ENCODE results near the gene INPP5A.
"Not testable (repeated sequence)": the region's sequence is repeated elsewhere in the genome, so short reads cannot be mapped to it uniquely, and the experiment has no call there.

Gene INPP5A

DNA sequence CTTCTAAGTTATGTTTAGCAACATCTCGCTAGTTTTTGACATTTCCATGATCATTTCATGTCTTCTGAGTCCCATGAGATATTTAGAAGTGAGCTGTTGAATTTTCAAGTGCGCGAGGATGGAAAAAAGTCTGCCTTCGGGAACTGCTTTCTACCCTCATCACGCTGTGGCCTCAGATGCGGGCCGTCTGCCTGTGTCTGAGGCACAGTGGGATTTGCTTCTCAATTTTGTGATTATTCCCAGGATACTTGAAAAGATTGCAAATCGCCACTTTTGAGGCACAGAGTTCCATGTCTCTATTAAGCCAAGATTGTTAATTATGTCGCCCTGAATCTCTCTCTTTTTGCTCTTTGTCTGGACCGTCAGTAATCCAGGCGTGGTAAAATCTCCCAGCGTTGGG, 279.1 kb downstream of the INPP5A start:
- TF ChIP-seq, protein P1, sequence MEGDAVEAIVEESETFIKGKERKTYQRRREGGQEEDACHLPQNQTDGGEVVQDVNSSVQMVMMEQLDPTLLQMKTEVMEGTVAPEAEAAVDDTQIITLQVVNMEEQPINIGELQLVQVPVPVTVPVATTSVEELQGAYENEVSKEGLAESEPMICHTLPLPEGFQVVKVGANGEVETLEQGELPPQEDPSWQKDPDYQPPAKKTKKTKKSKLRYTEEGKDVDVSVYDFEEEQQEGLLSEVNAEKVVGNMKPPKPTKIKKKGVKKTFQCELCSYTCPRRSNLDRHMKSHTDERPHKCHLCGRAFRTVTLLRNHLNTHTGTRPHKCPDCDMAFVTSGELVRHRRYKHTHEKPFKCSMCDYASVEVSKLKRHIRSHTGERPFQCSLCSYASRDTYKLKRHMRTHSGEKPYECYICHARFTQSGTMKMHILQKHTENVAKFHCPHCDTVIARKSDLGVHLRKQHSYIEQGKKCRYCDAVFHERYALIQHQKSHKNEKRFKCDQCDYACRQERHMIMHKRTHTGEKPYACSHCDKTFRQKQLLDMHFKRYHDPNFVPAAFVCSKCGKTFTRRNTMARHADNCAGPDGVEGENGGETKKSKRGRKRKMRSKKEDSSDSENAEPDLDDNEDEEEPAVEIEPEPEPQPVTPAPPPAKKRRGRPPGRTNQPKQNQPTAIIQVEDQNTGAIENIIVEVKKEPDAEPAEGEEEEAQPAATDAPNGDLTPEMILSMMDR (IDR thresholded peaks at IDR 0.05; ENCODE audit: low read depth, low read length): no peak
- no peak overlapping the region for H3K27ac ChIP-seq
- no peaks in the 10 kb centered on the region for H3K27me3 ChIP-seq (ENCODE audit: insufficient read depth, low read depth, severe bottlenecking)
- no peaks in the 10 kb centered on the region for H3K9me3 ChIP-seq (ENCODE audit: severe bottlenecking)
- H3K4me3 ChIP-seq (ENCODE audit: low read depth, low read length): no peak overlapping the region
- no peaks in the 10 kb centered on the region for H3K36me3 ChIP-seq
- DNase-seq: no peak

DNA sequence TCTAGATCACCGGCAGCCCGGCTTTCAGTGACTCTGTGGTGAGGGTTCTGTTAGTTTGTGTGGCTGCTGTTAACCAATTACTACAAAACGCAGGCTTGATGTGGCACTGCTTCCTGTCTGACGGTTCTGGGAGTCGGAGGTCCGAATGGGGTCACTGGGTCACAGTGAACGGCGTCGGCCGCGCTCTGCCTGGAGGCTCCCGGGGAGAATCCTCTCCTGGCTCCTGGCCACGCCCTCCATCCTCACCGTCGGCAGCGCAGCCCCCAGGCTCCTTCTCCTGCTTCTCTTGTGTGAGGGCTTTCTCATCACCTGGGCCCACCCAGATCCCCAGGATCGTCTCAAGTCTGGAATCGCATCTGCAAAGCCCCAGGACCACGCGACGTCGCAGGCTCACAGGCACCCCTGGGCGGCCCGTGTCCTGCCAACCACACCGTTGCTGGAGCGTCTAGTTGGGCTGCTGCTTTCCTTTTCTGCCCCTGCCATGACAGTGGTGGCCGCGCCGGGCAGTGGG, 280.2 kb downstream of the INPP5A start:
- H3K9me3 ChIP-seq (ENCODE audit: severe bottlenecking): no peaks in the 10 kb centered on the region
- H3K27me3 ChIP-seq (ENCODE audit: insufficient read depth, low read depth, severe bottlenecking): no peaks in the 10 kb centered on the region
- H3K4me3 ChIP-seq (ENCODE audit: low read depth, low read length): no peak overlapping the region
- H3K36me3 ChIP-seq: no peaks in the 10 kb centered on the region
- TF ChIP-seq, protein P1 (IDR thresholded peaks at IDR 0.05; ENCODE audit: low read depth, low read length): no peak
- H3K27ac ChIP-seq: no peak overlapping the region
- no peak for DNase-seq

DNA sequence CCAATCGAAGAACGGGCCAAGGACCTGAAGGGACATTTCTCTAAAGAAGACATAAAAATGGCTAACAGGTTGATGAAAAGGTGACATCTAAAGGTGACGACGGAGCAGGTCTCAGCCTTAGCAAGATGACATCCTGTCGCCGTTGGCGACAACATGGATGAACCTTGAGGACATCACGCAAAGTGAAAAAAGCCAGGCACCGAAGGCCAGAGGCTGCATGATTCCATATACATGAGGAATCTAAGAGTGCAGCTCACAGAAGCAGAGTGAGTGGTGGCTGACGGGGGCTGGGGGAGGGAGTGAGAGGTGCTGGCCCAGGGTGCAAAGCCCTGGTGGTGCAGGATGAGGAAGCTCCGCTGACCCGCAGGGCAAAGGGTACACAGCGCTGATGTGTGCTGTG, 282.5 kb downstream of the INPP5A start:
- TF ChIP-seq, protein P1 (IDR thresholded peaks at IDR 0.05; ENCODE audit: low read depth, low read length): no peak
- no peaks in the 10 kb centered on the region for H3K36me3 ChIP-seq
- H3K27me3 ChIP-seq (ENCODE audit: insufficient read depth, low read depth, severe bottlenecking): no peaks in the 10 kb centered on the region
- H3K9me3 ChIP-seq (ENCODE audit: severe bottlenecking): no peaks in the 10 kb centered on the region
- DNase-seq: no peak
- no peak overlapping the region for H3K4me3 ChIP-seq (ENCODE audit: low read depth, low read length)
- no peak overlapping the region for H3K27ac ChIP-seq

DNA sequence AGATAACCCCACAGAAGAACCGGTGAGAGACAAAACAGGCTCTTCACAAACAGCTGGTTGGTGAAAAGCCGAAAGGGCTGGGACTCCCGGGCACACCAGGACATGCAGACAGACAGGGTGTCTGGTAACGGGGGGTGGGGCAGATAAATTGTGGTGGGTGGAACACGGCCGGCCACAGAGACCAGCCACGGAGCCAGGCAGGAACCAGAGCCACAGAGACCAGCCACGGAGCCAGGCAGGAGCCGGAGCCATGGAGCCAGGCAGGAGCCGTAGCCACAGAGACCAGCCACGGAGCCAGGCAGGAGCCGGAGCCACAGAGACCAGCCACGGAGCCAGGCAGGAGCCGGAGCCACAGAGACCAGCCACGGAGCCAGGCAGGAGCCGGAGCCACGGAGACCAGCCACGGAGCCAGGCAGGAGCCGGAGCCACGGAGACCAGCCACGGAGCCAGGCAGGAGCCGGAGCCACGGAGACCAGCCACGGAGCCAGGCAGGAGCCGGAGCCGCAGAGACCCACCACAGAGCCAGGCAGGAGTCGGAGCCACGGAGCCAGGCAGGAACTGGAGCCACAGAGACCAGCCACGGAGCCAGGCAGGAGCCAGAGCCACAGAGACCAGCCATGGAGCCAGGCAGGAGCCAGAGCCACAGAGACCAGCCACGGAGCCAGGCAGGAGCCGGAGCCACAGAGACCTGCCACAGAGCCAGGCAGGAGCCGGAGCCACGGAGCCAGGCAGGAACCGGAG, 288.4 kb downstream of the INPP5A start:
- H3K27ac ChIP-seq; DNase-seq; H3K27me3 ChIP-seq (ENCODE audit: insufficient read depth, low read depth, severe bottlenecking); H3K36me3 ChIP-seq; H3K9me3 ChIP-seq (ENCODE audit: severe bottlenecking); H3K4me3 ChIP-seq (ENCODE audit: low read depth, low read length): not testable (repeated sequence)

DNA sequence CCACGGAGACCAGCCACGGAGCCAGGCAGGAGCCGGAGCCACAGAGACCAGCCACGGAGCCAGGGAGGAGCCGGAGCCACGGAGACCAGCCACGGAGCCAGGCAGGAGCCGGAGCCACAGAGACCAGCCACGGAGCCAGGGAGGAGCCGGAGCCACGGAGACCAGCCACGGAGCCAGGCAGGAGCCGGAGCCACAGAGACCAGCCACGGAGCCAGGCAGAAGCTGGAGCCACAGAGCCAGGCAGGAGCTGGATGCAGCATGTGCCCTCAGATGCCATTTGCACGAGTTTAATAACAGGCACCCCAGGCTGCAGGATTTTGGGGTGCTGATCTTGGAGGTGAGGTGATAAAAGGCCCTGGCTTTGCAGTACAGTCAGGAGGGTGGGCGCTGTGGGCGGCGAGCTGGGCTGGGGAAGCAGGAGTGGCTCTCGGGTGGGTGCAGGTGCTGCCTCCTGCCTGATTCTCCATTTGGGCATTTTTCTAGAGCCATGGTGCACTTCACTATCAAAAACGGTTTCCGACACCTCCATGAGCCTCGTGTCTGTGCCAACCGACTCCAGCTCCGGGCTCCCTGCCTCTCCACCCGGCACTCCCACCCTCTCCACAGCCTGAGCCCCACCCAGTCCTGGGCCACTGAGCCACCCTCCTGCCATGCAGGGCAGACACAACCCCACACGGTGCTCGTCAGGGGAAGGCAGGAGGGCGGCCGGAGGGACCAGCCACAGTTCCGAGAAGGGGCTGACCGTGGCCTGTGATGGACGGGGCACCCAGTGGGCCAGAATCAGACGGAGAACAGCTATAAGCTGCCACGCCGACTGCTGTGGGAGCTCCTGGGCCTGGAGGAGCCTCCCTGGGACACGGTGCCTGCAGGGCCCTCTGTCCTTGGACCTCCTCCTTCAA, 289.2 kb downstream of the INPP5A start:
- no peak overlapping the region for H3K27ac ChIP-seq
- TF ChIP-seq, protein P1 (IDR thresholded peaks at IDR 0.05; ENCODE audit: low read depth, low read length): no peak
- H3K4me3 ChIP-seq (ENCODE audit: low read depth, low read length): no peak overlapping the region
- H3K36me3 ChIP-seq: no peaks in the 10 kb centered on the region
- peaks cover 6% of the 10 kb centered on the region for H3K9me3 ChIP-seq (ENCODE audit: severe bottlenecking)
- no peak for DNase-seq
- H3K27me3 ChIP-seq (ENCODE audit: insufficient read depth, low read depth, severe bottlenecking): no peaks in the 10 kb centered on the region

DNA sequence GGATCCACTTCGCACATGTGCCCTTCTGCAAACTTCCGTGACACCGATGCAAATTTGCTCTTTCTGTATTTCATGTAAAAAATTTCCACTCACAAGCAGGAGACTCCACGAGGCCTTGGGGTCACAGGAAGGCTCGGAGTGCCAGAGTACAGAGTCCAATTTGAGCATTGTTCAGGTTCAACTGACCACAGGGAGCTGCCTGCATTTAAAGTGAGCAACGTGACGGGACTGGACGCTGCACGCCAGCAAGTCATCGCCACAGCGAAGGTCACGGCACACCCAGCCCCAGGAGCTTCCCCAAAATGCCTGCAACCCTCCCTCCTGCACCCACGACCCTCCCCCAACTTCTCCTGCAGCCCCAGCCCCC, 289.8 kb downstream of the INPP5A start:
- no peaks in the 10 kb centered on the region for H3K27me3 ChIP-seq (ENCODE audit: insufficient read depth, low read depth, severe bottlenecking)
- TF ChIP-seq, protein P1 (IDR thresholded peaks at IDR 0.05; ENCODE audit: low read depth, low read length): no peak
- H3K4me3 ChIP-seq (ENCODE audit: low read depth, low read length): no peak overlapping the region
- H3K36me3 ChIP-seq: no peaks in the 10 kb centered on the region
- DNase-seq: no peak
- peaks cover 6% of the 10 kb centered on the region for H3K9me3 ChIP-seq (ENCODE audit: severe bottlenecking)
- H3K27ac ChIP-seq: no peak overlapping the region

Measured in WERI-Rb-1 (cell line).